ENCODE results near the gene ZNF358.

The ZNF358 gene

GRCh38 chr19:7562646-7563393 lies 46.9 kb downstream of the ZNF358 start:
- DNase-seq = no peak

DNA sequence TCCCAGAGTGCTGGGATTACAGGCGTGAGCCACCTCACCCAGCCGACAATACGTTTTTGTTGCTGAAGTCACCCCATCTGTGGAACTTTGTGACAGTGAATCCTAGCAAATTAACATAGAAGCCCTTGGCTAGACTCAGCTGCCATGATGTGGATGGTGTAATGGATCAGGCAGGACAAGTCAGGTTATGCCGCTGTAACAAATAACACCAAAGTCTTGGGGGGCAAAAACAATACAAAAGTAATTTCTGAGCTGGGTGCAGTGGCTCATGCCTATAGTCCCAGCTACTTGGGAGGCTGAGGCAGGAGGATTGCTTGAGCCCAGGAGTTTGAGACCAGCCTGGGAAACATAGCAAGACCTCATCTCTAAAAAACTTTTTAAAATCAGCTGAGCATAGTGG lies 49.0 kb downstream of the ZNF358 start:
- DNase-seq = no peak

GRCh38 chr19:7565332-7565731 lies 49.4 kb downstream of the ZNF358 start:
- no peak for DNase-seq

Measured in NCI-H510A (cell line).